Esophagus muscularis mucosa (tissue), 4 donors: ENCODE results near the gene ERI3. TPM values are rescaled to one million over a fixed set of nuclear protein-coding genes. Genes with fewer than 3 reads are reported as not detected.

Experiments
- DNase-seq: peaks from one replicate; pipeline ENCODE4 v3.0.0-alpha.2; 2017; ENCODE audit errors: extremely low spot score
- H3K27ac ChIP-seq, 4 donors: fragments of 200-600 bp; sonication (generic); replicated peaks in 1 of 4; 1 replicate in 3 of 4; 2 replicates in 1 of 4; pipeline ENCODE4 v1.5.1; 2016 to 2019; ENCODE audit warnings: mild to moderate bottlenecking in 1 of 4
- H3K27me3 ChIP-seq, 4 donors: fragments of 200-600 bp; sonication (generic); one replicate each; pipeline versions ENCODE4 v1.5.1 to v1.6.0; 2016 to 2019
- H3K36me3 ChIP-seq, 4 donors: fragments of 200-600 bp; sonication (generic); one replicate each; pipeline ENCODE4 v1.5.1; 2016 to 2019
- H3K4me1 ChIP-seq, 4 donors: fragments of 200-600 bp; sonication (generic); one replicate each; pipeline ENCODE4 v1.5.1; 2016 to 2019
- H3K4me3 ChIP-seq, 4 donors: fragments of 200-600 bp; sonication (generic); 1 replicate in 2 of 4; 2 replicates in 2 of 4; pipeline ENCODE4 v1.5.1; 2016 to 2019; ENCODE audit warnings: mild to moderate bottlenecking in 4 of 4, moderate library complexity in 1 of 4
- H3K9me3 ChIP-seq, 4 donors: fragments of 200-600 bp; sonication (generic); 1 replicate in 3 of 4; 2 replicates in 1 of 4; pipeline ENCODE4 v1.5.1; 2016 to 2019
- CTCF ChIP-seq, 3 experiments: fragments of 200-600 bp in 2 of 3; fragments of 450-650 bp in 1 of 3; sonication (generic) in 2 of 3; IDR thresholded peaks; one replicate each; pipeline ENCODE4 v1.5.1; 2017 to 2019; ENCODE audit warnings: antibody characterized with exemption in 3 of 3, mild to moderate bottlenecking in 2 of 3, moderate library complexity in 1 of 3
- EP300 ChIP-seq: sonication (generic); formaldehyde crosslinking; IDR thresholded peaks from one replicate; pipeline ENCODE4 v1.6.1; 2017; ENCODE audit warnings: antibody characterized with exemption
- POLR2A ChIP-seq: fragments of 450-650 bp; IDR thresholded peaks from one replicate; pipeline ENCODE4 v1.6.1; 2017; ENCODE audit warnings: antibody characterized with exemption, moderate library complexity, mild to moderate bottlenecking, low read depth
- POLR2AphosphoS5 ChIP-seq, 2 donors: sonication (generic); formaldehyde crosslinking; IDR thresholded peaks; one replicate each; pipeline ENCODE4 v1.6.1; 2017; ENCODE audit warnings: antibody characterized with exemption in 2 of 2
- WGBS: methylation state at CpG from one replicate; pipeline ENCODE4 v1.1.5; 2018; 5-methylcytosine and 5-hydroxymethylcytosine counted together
- intact Hi-C: fragments of 100-400 bp; cut with DNase I; formaldehyde crosslinking; loops from one replicate; pipeline ENCODE4 v1.15.1; 2023
- total RNA-seq, 4 donors: library from RNA; depleted of rRNA; stranded (reverse); fragments of >200 nt; gene quantifications; one replicate each; pipeline versions ENCODE4 v1.1.0 to v1.2.1, GENCODE V29; 2016

The ERI3 gene
- total RNA-seq, 4 donors from 2014 or later: 40.4 to 56.6 (median 47.0) TPM

- DNase-seq: no peak
- peaks cover 0 to 3% (median 0%) of the 10 kb centered on the region in 4 donors for H3K4me1 ChIP-seq
- no peak overlapping the region for H3K27ac ChIP-seq
- intact Hi-C loops: no loop called here
- WGBS: 98% methylated on average over 7 of the region's 11 CpGs
- no peak for TF ChIP-seq POLR2A
- no peak for TF ChIP-seq POLR2AphosphoS5 (IDR thresholded peaks at IDR 0.05)
- no peak for TF ChIP-seq EP300
- no peak for TF ChIP-seq CTCF (IDR thresholded peaks at IDR 0.05)
- H3K9me3 ChIP-seq: no peaks in the 10 kb centered on the region
- no peaks in the 10 kb centered on the region for H3K27me3 ChIP-seq
- no peak overlapping the region for H3K4me3 ChIP-seq
- no peaks in the 10 kb centered on the region for H3K36me3 ChIP-seq
Measured at GRCh38 chr1:44264451-44264771, 90.6 kb downstream of the ERI3 start.

GRCh38 chr1:44263568-44264450, 91.2 kb downstream of the ERI3 start:
- intact Hi-C loops: no loop called here
- 84% methylated on average over 9 of the region's 9 CpGs for WGBS
- no peak for DNase-seq
- no peaks in the 10 kb centered on the region for H3K27me3 ChIP-seq
- H3K4me1 ChIP-seq: peaks cover 0 to 3% (median 0%) of the 10 kb centered on the region in 4 donors
- H3K4me3 ChIP-seq: no peak overlapping the region
- no peak overlapping the region for H3K27ac ChIP-seq
- TF ChIP-seq POLR2AphosphoS5 (IDR thresholded peaks at IDR 0.05) (no peak), EP300 (no peak), POLR2A (no peak)
- no peaks in the 10 kb centered on the region for H3K9me3 ChIP-seq
- H3K36me3 ChIP-seq: no peaks in the 10 kb centered on the region

GRCh38 chr1:44262816-44263567, 92.1 kb downstream of the ERI3 start:
- H3K4me3 ChIP-seq: no peak overlapping the region
- TF ChIP-seq CTCF (IDR thresholded peaks at IDR 0.05) (no peak), POLR2A (no peak), POLR2AphosphoS5 (IDR thresholded peaks at IDR 0.05) (no peak), EP300 (no peak)
- intact Hi-C loops: no loop called here
- 89% methylated on average over 4 of the region's 4 CpGs for WGBS
- no peaks in the 10 kb centered on the region for H3K36me3 ChIP-seq
- no peaks in the 10 kb centered on the region for H3K9me3 ChIP-seq
- no peaks in the 10 kb centered on the region for H3K27me3 ChIP-seq
- DNase-seq: no peak
- peaks cover 0 to 3% (median 0%) of the 10 kb centered on the region in 4 donors for H3K4me1 ChIP-seq
- H3K27ac ChIP-seq: no peak overlapping the region

- H3K27me3 ChIP-seq: no peaks in the 10 kb centered on the region
- H3K9me3 ChIP-seq: no peaks in the 10 kb centered on the region
- TF ChIP-seq EP300: no peak
- TF ChIP-seq POLR2AphosphoS5 (IDR thresholded peaks at IDR 0.05): no peak
- no peak for TF ChIP-seq POLR2A
- TF ChIP-seq CTCF (IDR thresholded peaks at IDR 0.05): no peak
- H3K4me1 ChIP-seq: peaks cover 0 to 3% (median 0%) of the 10 kb centered on the region in 4 donors
- no peak overlapping the region for H3K4me3 ChIP-seq
- no peaks in the 10 kb centered on the region for H3K36me3 ChIP-seq
- 98% methylated on average over 6 of the region's 6 CpGs for WGBS
- no peak overlapping the region for H3K27ac ChIP-seq
- no peak for DNase-seq
- intact Hi-C loops: no loop called here
Measured at GRCh38 chr1:44262414-44262813, 92.6 kb downstream of the ERI3 start.

GRCh38 chr1:44261962-44262361, 93.1 kb downstream of the ERI3 start:
- no peak for DNase-seq
- Histone ChIP-seq H3K36me3 (peaks cover 0 to under 1% (median 0%) of the 10 kb centered on the region in 4 donors), H3K27me3 (no peaks in the 10 kb centered on the region), H3K4me3 (no peak overlapping the region), H3K4me1 (peaks cover 0 to 3% (median 0%) of the 10 kb centered on the region in 4 donors), H3K9me3 (no peaks in the 10 kb centered on the region), H3K27ac (no peak overlapping the region)
- WGBS: 71% methylated on average over 5 of the region's 5 CpGs
- intact Hi-C loops: no loop called here
- TF ChIP-seq POLR2AphosphoS5 (IDR thresholded peaks at IDR 0.05) (no peak), POLR2A (no peak), CTCF (IDR thresholded peaks at IDR 0.05) (no peak), EP300 (no peak)
